C1 segment of cervical spinal cord (tissue), 14 donors: ENCODE measurements around the gene PTPN6.

Experiments
- DNase-seq, 14 donors: peaks; one replicate each; lab custom pipeline; 2025; lab: John Stamatoyannopoulos, UW

PTPN6 gene

DNA sequence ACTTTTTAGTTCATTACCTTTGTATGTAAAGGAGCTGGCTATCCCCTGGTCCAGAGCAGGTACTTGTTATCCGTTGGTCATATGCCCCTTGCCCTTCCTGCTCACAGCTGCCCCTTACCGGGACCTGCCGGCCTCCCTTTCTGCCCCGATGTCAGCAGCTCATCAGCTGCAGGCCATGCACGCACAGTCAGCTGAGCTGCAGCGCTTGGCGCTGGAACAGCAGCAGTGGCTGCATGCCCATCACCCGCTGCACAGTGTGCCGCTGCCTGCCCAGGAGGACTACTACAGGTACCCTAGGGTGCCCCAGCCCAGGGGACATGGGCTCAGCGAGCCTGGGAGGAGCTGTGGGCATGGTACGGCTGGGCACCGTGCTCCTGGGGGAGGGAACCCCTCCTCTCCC is 9.9 kb upstream of the PTPN6 start:
- DNase-seq = no peak

DNA sequence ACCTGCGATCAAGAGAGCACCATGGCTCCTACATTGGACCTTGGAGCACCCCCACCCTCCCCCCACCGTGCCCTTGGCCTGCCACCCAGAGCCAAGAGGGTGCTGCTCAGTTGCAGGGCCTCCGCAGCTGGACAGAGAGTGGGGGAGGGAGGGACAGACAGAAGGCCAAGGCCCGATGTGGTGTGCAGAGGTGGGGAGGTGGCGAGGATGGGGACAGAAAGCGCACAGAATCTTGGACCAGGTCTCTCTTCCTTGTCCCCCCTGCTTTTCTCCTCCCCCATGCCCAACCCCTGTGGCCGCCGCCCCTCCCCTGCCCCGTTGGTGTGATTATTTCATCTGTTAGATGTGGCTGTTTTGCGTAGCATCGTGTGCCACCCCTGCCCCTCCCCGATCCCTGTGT is 9.4 kb upstream of the PTPN6 start:
- DNase-seq = no peak

DNA sequence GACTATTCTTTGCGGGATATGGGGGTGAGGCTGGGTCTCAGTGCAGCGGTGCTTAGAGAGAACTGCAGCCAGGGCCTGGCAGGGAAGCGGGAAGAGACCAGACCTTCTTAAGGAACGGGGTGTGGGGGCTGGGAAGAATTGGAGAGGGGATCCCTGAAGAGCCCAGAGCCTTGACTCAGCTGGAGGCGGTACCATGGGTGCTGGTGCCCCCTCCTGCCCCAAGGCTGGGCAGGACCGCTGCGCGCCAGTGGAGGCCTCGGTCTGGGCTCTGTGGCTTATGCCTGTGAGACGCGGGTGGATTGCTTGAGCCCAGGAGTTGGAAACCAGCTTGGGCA is 8.9 kb upstream of the PTPN6 start:
- no peak for DNase-seq

DNA sequence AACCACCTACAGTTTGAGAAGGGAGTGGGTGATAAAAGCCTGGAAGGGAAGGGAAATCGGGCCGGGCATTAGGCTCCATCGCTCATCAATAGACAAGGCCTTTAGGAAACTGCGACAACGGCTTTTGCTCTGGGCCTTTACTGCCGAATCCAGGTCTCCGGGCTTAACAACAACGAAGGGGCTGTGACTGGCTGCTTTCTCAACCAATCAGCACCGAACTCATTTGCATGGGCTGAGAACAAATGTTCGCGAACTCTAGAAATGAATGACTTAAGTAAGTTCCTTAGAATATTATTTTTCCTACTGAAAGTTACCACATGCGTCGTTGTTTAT is 7.8 kb upstream of the PTPN6 start:
- peak in 13 of 14 donors; percentile 24 to 96 (median 71) for DNase-seq

DNA sequence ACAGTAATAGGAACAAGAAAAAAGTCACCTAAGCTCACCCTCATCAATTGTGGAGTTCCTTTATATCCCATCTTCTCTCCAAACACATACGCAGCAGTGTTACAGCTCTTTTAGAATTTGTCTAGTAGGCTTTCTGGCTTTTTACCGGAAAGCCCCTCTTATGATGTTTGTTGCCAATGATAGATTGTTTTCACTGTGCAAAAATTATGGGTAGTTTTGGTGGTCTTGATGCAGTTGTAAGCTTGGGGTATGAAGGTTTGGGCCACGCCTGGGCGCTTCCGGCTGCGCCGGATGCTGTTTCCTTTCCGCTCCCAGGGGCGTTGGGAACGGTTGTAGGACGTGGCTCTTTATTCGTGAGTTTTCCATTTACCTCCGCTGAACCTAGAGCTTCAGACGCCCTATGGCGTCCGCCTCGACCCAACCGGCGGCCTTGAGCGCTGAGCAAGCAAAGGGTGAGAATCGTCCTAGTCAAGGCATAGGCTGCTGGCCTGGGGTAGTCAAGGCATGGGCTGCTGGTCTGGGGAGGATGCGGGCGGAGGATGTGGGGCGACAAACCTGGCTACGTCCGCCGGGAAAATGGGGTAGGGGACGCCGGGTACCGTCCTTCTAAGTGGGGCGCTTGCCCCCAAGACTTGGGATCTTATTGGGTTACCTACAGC is 7.3 kb upstream of the PTPN6 start, which contains the start of the genes C12orf57 and RNU7-1:
Gene C12orf57 (plus strand): TSS at position 301 of the 659 bp plus-strand sequence. CDS start 100 bp downstream, at position 401.
Gene RNU7-1 (plus strand): TSS at position 95 of the 659 bp plus-strand sequence.
- DNase-seq = peak in 12 of 14 donors; percentile 49 to 96 (median 70)

DNA sequence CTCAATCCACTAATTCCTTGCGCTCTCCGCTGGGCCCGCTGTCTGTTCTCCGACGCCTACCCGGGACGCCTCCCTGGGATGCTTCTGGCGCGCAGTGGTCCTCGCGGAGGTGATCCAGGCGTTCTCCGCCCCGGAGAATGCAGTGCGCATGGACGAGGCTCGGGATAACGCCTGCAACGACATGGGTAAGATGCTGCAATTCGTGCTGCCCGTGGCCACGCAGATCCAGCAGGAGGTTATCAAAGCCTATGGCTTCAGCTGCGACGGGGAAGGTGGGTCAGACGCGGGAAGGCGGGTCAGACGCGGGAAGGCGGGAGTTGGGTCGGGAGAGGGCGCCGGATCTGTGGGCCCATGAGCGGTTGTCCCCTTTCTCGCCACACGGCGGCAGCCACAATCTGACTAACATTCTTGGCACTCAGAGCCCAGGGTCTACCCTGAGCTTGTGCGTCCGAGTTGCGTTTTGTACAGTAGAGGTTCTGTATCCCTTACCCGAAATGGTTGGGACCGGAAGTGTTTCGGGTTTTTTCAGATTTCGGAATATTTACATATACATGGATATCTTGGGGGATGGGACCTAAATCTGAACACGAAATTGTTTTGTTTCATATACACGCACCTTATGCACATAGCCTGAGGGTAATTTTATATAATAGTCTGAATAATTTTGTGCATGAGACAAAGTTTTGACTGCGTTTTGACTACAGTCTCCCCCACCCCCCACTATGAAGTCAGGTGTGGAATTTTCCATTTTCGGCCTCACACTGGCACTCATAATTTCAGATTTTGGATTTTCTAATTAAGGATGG is 6.6 kb upstream of the PTPN6 start:
- DNase-seq = peak in 13 of 14 donors; percentile 48 to 92 (median 85)

DNA sequence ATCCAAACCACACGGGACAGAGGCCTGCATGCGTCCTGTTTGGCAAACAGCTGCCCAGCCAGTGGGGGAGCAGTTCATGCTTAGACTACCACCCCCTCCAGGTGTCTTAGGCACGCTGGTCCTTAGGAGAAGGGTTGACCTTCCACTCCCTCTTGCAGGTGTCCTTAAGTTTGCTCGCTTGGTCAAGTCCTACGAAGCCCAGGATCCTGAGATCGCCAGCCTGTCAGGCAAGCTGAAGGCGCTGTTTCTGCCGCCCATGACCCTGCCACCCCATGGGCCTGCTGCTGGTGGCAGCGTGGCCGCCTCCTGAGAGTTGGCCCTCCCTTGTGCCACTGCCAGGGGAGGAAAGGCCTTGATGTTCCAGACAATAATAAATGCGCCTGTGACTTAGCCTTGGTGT is 5.5 kb upstream of the PTPN6 start:
- no peak for DNase-seq

DNA sequence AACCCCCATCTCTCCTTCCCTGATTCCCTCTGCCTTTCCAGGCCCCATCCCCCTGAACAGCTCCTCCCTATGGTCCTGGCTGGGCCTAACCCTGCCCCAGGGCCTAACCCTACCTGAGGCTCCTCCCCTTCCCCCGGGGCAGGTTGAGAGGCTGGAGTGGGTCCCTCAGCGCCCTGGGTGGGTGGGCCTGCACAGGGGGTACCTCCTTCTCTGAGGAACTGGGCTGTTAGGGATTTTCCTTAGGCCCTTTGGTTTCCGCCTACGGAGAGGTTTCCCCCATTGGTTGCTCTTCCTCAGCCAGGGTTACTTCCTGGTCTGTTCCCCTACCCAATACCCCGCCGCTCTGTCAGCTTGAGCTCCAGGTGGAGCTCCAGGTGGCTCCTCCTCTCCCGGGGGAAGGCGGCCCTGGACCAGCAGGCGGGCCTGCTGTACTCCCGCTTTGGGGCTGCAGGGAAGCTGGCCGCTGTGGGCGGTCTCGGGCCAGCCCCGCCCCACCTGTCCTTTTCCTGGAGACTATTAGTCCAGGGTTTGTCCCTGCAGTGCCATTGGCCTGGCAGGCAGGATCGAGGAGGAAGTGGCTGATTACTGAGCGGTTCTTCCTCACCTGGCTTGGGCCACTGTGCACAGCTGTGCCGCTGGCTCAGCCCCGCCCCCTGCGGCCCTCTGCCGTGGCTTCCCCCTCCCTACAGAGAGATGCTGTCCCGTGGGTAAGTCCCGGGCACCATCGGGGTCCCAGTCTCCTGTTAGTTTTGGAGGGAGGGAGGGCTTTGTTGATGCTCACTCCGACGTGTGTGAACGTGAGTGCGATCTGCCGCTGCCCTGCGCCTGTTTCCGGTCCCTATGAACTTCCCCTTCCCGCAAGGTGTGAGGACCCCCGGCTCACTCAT is 4.9 kb upstream of the PTPN6 start:
- peak in 1 of 14 donors; percentile 61 for DNase-seq

DNA sequence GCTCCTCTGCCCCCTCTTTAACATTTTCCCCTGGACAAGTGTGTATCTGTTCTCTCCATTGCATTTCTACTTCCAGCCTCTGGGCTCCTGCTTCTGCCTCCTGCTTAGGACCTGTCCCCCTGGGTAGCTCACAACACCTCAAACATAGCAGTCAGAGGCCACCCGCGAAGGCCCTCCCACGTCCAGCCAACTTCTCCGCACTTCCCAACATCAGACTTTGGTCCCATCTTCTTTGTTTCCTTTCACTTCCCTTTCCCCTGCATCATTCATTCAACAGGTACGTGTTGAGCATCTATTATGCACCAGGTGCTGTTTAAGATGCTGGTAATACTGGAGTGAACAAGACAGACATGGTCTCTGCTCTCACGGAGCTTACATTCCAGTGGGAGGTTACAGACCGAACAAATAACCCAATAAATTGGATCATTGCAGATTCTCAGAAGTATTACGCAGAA is 4.2 kb upstream of the PTPN6 start:
- DNase-seq = no peak

DNA sequence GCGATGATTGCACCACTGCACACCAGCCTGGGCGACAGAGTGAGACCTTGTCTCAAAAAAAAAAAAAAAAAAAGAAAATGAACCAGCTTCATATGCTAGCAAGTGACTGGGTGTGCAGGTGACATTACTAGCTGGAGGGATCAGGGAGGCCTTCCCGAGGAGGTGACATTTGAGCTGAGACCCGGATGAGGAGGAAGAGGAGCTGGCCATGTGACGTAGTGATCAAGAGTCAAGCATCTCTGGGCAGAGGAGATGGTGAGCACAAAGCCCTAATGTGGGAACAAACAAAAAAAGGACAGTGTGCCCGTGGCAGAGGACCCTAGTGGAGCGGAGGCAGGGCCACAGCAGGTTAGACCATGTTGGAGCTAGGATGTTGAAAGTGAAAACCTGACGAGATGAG is 3.5 kb upstream of the PTPN6 start:
- DNase-seq = no peak

DNA sequence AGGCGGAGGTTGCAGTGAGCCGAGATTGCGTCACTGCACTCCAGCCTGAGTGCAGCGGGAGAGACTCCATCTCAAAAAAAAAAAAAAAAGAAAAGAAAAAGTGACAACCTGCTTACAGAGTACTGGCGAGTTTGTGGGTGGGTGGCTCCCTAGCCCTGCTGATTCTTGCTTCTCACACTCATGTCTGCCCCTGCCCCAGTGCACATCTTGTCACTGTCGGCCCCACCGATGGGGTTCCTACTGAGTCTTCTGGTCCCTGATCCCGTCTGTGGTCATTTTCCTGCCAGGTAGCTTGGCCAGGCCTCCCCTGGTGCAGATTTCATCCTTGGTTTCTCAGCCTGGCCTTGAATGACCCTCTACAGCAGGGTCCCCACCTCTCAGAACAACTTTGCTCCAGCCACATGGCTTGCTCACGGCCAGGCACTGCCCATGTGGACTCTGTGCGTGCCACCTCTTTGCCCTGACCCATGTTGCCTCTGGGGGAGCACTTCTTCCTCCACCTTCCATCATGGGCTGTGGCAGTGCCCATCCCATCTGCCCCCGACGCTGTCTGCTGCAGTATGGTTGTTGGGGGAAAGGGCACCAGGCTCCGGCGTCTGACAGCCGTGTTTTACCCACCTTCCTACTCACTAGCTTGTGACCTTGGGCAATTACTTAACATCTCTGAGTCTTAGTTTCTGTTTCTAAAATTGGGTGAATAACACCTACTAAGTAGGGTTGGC is 2.1 kb upstream of the PTPN6 start:
- DNase-seq = no peak

DNA sequence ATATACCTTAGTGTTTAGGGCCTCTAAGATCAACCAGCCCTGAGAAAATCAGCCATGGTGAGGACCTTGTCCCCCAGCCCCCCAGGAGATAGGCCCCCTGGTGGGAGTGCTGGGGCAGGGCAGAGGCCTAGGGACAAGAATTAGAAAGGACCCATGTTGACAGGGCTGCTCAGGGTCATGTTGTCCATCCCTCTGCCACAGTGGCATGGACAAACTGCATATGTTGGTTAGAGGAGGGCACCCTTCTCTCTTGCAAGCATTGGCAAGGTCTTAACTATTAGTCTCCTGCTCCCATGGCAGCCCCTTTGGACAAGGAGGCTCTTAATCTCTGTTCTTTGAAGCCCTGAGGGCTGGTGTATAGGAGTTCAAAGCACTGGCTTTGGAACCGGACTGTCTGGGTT is 755 bp upstream of the PTPN6 start:
- DNase-seq = no peak

DNA sequence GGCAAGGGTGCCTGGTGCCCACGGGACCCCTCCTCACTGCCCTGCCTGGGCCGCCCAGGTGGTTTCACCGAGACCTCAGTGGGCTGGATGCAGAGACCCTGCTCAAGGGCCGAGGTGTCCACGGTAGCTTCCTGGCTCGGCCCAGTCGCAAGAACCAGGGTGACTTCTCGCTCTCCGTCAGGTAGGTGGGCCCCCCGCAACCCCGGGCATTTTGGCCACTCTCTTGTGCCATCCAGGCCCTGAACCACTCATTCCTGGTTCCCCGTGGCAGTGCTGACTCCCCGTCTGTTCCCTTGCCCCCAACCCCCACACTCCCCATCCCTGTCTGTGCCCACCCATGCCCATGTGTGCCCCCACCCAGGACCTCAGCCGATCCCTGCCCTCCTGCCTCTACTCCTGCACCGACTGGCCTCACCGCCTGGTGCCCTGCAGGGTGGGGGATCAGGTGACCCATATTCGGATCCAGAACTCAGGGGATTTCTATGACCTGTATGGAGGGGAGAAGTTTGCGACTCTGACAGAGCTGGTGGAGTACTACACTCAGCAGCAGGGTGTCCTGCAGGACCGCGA is 480 bp downstream of the PTPN6 start:
- DNase-seq = no peak

DNA sequence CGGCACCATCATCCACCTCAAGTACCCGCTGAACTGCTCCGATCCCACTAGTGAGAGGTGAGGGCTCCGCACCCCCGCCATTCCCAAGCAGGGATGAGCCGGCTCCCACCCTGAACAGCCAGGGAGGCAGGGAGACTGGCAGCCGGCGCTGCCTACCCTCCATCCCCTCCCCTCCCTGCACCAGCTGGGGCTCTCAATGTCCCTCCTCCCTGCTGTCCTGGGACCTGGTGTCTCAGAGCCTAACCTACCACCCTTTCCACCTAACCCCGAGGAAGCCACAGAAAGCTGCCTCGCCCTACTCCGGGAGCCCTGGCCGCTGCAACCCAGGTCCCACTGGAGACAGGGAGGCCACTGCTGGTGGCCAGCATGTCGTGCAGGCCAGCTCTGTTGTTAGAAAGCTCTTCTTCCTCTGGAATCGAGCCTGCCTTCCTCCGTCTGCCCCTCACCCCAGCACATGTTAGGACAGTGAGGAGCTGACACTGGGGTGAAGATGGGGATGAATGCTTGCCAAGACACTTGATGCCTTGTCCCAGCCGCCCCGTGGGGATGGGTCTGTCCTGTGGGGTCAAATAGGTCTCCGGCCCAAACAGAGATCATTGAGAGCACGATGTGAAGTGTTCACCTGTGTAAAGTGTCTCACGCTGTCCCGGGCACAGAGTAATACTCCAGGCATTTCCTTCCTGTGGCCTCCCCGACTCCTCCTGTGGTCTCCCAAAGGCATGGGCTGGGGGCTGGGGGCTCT is 1.1 kb downstream of the PTPN6 start:
- no peak for DNase-seq

DNA sequence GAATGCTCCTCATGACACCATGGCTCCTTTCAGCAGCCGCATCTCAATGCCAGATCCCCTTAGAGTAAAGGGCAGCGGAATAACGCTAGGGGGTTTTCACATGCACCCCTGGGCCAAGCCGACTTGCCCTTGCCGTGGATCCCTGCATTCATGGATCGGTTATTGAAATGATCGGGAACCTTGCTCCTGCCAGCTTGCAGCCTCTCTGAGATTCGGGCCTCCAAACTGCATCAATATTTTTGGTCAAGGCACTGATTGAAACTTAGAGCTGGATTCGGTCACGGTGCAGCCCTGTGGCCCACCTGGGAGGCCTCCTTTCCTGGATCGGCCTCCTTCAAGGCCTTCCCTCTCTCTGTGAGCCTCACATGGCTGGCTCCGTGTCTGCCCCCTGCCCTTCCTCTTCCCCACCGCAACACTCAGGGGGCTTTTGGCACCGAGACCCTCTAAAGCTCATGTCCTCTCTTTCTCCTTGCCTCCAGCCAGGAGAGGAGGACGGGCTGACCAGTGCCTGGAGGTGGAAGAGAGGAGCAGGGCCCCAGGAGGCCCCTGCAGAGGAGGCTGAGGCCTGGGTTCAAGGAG is 1.8 kb downstream of the PTPN6 start:
- no peak for DNase-seq

DNA sequence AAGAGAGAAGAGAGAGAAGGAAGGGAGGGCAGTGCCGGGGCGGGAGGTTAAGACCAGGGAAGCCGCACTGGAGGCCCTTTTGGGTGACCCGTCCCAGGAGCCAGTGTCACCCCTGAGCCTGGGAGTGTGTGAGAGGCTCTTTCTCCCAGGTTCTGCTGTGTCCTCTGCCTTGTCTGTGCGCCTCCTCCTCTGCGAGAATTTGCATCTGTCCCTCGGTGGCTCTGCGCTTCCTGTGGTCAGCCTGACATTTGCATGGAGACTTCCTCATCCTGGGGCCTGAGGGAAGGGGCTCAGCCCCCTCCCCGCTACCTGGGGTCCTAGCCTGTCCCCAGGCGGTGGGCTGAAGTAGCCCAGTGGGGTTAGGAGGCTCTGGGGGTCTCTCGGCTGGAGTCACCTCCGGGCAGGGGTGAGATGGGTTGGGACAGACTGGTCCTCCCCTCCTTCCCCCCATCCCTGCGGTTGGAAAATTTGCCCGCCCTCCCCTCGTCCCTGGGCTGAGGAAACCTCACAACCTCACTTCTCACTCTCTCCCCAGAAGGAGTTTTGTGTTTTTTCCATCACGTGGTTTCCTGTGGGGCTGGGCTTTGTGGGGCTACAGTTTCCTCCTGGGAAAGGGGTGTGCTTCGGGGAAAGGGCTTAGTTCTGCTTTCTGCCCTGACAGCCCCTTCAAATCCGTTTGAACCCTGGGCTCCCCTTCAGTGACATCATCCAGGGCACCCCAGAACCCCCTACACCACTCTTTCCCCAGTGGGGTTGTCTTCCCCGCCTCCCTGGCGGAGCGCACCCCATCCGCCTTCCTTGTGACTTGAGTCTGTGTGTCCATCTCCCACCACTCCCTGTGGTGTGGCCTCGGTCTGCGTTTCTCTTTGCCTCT is 2.5 kb downstream of the PTPN6 start:
- DNase-seq = peak in 9 of 14 donors; percentile 31 to 75 (median 62)

DNA sequence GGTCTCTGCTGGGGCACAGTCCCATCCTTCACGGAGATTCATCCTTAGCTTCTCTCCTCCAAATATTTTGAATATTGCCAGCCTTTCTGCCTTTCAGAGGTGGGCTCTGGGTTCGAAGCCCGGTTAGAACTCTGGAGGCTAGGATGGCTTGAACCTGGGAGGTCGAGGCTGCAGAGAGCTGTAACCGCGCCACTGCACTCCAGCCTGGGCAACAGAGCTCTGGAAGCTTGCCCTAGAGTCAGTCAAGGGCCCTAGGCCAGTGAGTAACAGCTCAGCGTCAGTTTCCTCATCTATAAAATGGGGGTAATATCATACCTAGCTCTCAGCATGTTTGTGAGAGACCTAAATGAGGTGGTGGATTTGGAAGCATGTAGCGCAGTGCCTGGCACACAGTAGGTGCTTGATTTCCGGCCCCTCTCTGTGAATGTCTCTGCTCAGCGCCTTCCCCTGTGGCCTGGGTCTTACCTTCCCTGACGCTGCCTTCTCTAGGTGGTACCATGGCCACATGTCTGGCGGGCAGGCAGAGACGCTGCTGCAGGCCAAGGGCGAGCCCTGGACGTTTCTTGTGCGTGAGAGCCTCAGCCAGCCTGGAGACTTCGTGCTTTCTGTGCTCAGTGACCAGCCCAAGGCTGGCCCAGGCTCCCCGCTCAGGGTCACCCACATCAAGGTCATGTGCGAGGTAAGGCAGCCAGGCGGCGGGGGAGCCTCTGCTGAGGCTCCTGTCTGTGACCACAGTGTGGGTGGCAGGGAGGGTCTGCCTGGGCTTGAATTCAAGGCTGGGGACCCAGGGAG is 3.4 kb downstream of the PTPN6 start:
- no peak for DNase-seq
